Adrenal gland (tissue), 5 donors: Measurements from ENCODE around the gene SIVA1.

Experiments
- POLR2A ChIP-seq, 2 donors: fragments of 450-650 bp; IDR thresholded peaks; one replicate each; pipeline ENCODE4 v1.6.1; 2017; ENCODE audit warnings: antibody characterized with exemption in 2 of 2, mild to moderate bottlenecking in 2 of 2, moderate library complexity in 1 of 2
- TF ChIP-seq, protein P1 (sequence below), 6 experiments: fragments of 450-650 bp in 4 of 6; fragments of 200-600 bp in 2 of 6; sonication (generic) in 1 of 6; IDR thresholded peaks; 1 replicate in 5 of 6; 2 replicates in 1 of 6; pipeline versions ENCODE4 v1.5.1 to v1.8.0; 2016 to 2021; ENCODE audit warnings: antibody characterized with exemption in 6 of 6, mild to moderate bottlenecking in 2 of 6, moderate library complexity in 1 of 6
- donor health status: DM: no; HTN: no; CAD: no.

DNA sequence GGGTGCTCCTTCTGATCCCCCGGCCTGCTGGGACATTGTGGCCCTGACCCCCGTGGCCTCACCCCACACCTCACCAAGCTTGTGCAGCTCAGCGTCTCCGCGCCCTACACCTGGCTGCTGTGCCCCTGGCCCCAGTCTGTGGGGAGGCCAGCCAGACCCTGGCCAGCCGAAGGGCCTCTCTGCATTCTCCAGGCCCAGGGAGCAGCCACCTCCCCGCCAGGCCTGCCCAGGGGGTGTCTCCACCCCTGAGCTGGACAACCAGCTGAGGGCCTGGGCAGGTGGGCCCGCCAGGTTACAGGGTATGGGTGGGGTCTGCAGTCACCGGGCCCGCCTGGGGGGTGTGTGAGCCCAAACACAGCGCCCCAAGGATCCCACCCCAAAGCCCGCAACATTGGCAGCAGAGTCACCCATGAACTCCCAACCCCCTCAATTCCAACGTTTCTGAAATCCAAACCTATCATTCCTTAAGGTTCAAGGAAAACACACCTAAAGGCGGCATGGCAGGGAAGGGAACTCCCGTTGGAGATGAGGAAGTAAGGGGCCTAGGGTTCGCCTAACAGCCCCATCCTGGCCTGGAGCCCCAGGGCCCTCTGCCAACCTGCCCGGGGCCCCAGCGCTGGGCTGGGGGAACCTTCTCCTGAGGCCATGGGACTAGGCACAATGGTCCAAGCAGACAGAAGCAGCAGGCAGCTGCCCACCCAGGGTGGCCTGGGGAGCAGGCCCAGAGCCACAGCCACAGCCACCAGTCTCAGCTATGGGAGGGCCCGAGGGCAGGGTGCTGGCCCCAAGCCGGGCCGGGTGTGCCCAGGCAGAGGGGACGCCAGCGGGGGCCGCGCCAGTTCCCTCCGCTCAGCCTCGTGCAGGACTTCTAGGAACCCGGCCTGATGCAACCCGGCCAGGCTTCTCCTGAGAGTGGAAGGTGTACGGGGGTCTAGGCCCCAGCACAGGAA, 34.1 kb downstream of the SIVA1 start:
- TF ChIP-seq, protein P1, sequence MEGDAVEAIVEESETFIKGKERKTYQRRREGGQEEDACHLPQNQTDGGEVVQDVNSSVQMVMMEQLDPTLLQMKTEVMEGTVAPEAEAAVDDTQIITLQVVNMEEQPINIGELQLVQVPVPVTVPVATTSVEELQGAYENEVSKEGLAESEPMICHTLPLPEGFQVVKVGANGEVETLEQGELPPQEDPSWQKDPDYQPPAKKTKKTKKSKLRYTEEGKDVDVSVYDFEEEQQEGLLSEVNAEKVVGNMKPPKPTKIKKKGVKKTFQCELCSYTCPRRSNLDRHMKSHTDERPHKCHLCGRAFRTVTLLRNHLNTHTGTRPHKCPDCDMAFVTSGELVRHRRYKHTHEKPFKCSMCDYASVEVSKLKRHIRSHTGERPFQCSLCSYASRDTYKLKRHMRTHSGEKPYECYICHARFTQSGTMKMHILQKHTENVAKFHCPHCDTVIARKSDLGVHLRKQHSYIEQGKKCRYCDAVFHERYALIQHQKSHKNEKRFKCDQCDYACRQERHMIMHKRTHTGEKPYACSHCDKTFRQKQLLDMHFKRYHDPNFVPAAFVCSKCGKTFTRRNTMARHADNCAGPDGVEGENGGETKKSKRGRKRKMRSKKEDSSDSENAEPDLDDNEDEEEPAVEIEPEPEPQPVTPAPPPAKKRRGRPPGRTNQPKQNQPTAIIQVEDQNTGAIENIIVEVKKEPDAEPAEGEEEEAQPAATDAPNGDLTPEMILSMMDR (IDR thresholded peaks at IDR 0.05), result no peak
- TF ChIP-seq POLR2A (IDR thresholded peaks at IDR 0.05), result no peak
